ENCODE results near the gene ST6GALNAC6.

Gene ST6GALNAC6

DNA sequence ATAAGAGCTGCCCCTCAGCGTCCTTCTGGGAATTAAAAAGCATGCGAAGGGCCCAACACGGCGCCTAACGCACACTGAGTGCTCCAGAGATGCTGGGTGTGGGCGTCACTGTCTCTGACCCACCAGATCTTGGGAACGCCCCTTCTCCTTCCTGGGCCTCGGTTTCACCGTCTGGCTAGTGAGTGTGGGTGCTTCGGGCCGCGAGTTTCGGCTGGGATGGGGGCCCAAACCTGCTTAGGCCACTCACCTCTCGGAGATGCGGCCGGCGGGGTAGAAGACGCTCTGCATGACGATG is 27.4 kb upstream of the ST6GALNAC6 start:
- Mint-ChIP-seq H3K27me3 (peaks cover 2% of the 10 kb centered on the region), H3K27ac (no peak overlapping the region), H3K4me3 (peak overlapping the region; percentile 74), H3K4me1 (ENCODE audit: low read depth) (peaks cover 20% of the 10 kb centered on the region), H3K36me3 (no peaks in the 10 kb centered on the region), H3K9me3 (ENCODE audit: low read depth) (no peaks in the 10 kb centered on the region)

DNA sequence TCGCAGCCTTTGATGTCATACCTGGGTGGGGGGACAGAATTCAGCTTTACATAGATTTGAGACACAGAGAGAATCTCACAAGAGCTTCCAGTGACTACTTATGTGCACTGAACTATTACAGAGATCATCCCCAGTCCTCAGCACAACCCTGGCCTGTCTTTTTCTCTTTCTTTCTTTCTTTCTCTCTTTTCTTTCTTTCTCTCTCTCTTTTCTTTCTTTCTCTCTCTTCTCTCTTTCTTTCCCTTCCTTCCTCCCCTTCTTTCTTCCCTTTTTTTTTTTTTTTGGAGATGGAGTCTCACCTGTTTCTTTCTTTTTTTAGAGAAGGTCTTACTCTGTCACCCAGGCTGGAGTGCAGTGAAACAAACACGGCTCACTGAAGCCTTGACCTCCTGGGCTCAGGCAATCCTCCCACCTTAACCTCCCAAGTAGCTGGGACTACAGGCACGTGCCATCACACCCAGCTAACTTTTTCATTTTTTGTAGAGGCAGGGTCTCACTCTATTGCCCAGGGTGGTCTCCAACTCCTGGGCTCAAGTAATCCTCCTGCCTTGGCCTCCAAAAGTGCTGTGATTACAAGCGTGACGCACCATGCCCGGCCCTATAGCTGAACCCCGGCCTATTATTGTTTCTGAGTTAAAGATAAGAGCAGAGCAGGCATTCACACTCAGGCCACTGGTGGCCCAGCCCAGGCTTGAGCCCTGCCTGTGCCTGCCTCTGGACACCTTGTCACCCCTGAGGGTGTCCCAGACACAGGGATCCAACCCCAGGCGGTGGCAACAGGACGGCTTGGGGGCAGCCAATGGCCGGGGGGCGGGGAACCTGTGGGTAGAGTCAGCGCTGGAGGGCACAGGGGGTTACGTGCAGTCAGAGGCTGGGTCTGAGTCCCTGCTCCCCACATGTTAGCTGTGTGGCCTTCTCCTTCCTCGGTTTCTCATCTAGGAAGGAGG is 26.8 kb upstream of the ST6GALNAC6 start:
- peak overlapping the region; percentile 59 for H3K4me3 Mint-ChIP-seq
- H3K9me3 Mint-ChIP-seq (ENCODE audit: low read depth), result no peaks in the 10 kb centered on the region
- H3K27me3 Mint-ChIP-seq, result peaks cover 2% of the 10 kb centered on the region

DNA sequence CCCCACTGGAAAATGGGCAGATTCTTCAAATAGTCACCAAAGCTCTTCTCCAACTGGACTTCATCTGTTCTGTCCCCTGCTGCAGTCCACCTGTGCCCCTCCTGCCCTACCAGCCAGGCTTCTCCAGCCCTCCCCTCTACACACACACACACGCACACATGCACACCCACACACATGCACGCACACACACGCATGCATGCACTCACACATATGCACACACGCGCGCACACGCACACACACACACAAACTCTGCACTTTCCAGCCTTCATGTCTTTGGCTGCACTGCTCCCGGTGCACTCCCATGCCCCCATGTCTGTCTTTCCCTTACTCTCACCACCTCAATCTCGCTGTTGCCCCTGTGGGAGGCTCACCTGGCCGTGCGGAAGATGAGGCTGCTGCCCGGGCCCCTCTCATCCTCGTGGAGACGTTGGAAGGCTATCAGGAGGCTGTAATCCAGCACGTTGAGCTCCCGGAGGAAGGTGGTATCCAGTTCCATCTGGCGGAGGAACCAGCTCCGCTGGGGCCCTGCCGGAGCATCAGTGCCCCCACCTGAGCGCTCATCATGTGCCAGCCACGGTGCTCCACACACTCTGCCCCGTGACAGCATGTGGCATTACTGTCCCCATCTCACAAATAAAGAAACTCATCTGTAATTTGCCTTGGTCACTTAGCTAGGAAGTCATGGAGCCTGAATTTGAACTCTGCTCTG is 25.5 kb upstream of the ST6GALNAC6 start:
- Mint-ChIP-seq H3K27me3 (peaks cover 2% of the 10 kb centered on the region), H3K4me3 (peak overlapping the region; percentile 25), H3K4me1 (ENCODE audit: low read depth) (peaks cover 12% of the 10 kb centered on the region), H3K27ac (no peak overlapping the region), H3K36me3 (no peaks in the 10 kb centered on the region), H3K9me3 (ENCODE audit: low read depth) (no peaks in the 10 kb centered on the region)

More for the DNA sequence above, 26.8 kb upstream of the ST6GALNAC6 start:
- H3K36me3 Mint-ChIP-seq, result no peaks in the 10 kb centered on the region
- peaks cover 19% of the 10 kb centered on the region for H3K4me1 Mint-ChIP-seq (ENCODE audit: low read depth)
- H3K27ac Mint-ChIP-seq, result no peak overlapping the region

DNA sequence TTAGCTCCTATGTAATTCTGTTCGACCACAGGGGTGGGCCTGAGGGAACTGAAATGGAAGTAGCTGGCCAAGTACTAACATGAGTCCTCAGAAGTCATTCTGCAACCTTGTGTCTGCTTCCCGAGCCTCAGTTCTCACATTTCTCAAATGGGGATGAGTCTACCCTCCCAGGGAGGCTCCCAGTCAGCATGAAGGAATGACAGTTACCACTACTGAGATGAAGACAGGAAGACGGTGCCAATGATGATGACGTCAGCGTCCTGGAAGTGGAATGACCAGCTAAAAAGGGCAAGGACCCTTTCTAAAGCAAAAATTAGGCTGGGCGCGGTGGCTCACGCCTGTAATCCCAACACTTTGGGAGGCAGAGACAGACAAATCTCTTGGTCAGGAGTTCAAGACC is 24.4 kb upstream of the ST6GALNAC6 start:
- Mint-ChIP-seq H3K27ac (no peak overlapping the region), H3K4me1 (ENCODE audit: low read depth) (peaks cover 19% of the 10 kb centered on the region), H3K36me3 (no peaks in the 10 kb centered on the region), H3K4me3 (no peak overlapping the region), H3K27me3 (peaks cover 2% of the 10 kb centered on the region), H3K9me3 (ENCODE audit: low read depth) (no peaks in the 10 kb centered on the region)

DNA sequence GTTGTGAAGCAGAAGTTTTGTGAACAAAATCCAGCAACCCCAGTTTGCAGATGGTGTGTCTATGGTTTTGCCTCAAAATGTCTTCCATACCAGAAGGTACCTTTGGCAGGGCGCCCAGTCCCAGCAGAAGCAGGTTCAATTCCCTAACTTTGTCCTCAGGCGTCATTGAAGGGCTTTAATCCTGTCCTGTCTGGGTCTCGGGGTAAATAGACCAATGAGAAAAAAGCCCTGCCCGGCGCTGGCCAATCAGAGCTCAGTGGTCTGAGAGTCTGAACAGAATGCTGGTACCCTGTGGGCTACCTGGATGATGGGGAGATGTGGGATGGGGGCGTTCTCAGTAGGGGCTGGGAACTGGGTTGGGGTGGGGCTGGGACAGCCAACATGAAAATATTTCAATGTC is 23.6 kb upstream of the ST6GALNAC6 start:
- peaks cover 2% of the 10 kb centered on the region for H3K27me3 Mint-ChIP-seq
- H3K9me3 Mint-ChIP-seq (ENCODE audit: low read depth), result no peaks in the 10 kb centered on the region
- H3K36me3 Mint-ChIP-seq, result no peaks in the 10 kb centered on the region
- H3K4me3 Mint-ChIP-seq, result no peak overlapping the region
- no peak overlapping the region for H3K27ac Mint-ChIP-seq
- H3K4me1 Mint-ChIP-seq (ENCODE audit: low read depth), result peaks cover 22% of the 10 kb centered on the region

DNA sequence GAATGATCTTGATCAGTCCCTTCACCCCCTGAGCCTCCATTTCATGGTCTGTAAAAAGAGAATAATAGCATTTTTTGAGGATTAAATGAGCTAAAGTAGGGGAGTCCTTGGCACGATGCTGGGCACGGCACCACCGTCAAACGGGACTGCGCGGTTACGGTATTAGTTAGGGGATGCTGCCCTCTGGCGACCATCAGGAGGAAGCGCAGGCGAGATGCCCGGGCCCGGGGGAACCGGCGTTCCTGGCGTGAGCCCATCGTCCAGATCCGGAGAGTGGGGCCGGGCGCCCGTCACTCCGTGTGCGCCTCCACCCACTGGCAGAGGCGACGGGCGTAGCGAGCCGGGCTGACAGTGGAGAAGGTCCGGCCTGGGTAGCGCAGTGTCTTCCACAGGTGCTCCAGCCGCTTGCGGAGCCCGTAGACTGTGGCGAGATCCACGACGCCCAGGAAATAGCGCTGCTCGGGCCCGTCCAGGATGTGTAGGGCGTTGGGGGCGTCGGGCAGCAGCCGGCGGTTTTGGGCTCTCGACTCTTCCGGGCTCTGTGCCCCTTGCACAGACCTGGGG is 22.2 kb upstream of the ST6GALNAC6 start:
- H3K36me3 Mint-ChIP-seq, result no peaks in the 10 kb centered on the region
- H3K4me1 Mint-ChIP-seq (ENCODE audit: low read depth), result peaks cover 31% of the 10 kb centered on the region
- peaks cover 2% of the 10 kb centered on the region for H3K27me3 Mint-ChIP-seq
- no peaks in the 10 kb centered on the region for H3K9me3 Mint-ChIP-seq (ENCODE audit: low read depth)
- no peak overlapping the region for H3K27ac Mint-ChIP-seq
- peak overlapping the region; percentile 20 for H3K4me3 Mint-ChIP-seq

DNA sequence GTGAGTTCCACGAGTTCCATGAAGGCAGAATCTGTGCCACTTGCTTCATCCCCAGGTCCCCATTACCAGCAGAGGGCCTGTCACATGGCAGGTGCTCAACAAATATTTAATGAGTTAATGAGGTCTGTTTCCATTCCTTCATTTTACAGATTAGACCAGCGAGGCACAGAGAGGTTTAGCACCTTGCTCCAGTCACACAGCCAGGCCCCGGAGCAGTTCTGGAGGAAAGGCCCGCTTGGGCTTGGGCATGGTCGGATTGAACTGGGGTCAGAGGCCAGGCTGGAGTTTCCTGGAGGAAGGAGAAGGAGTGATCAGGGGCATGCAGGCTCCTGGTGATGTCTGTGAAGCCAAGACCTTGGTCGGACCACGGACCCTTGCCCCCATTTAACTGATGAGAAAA is 21.4 kb upstream of the ST6GALNAC6 start:
- H3K36me3 Mint-ChIP-seq, result no peaks in the 10 kb centered on the region
- H3K9me3 Mint-ChIP-seq (ENCODE audit: low read depth), result no peaks in the 10 kb centered on the region
- H3K27ac Mint-ChIP-seq, result peak overlapping the region; percentile 50
- H3K27me3 Mint-ChIP-seq, result peaks cover 2% of the 10 kb centered on the region
- H3K4me3 Mint-ChIP-seq, result no peak overlapping the region
- peaks cover 33% of the 10 kb centered on the region for H3K4me1 Mint-ChIP-seq (ENCODE audit: low read depth)

DNA sequence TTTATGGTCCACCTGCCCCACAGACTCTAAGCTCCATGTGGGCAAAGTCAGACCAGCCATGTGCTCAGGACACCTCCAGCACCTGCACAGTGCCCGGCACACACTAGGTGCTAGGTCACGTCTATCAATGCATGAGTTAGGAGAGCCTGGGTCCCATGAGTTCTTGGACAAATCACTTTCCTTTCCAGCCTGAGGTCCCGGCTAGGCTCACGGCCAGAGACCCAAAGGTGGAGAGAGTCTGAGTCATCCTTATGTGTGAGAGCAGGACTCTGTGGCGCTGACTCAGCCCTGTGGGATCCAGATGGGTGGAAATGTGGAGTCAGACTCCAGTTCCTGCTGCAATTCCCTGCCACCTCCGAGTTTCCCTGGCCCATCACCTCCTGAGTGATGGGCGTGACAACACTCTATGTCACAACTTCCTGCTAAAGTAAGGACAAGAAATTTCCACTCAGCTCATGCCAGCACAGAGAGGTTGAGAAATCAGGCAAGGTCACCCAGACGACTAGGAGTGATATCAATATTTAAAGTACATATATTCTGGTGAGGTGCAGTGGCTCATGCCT is 19.9 kb upstream of the ST6GALNAC6 start:
- peak overlapping the region; percentile 50 for H3K27ac Mint-ChIP-seq
- H3K36me3 Mint-ChIP-seq, result no peaks in the 10 kb centered on the region
- H3K9me3 Mint-ChIP-seq (ENCODE audit: low read depth), result no peaks in the 10 kb centered on the region
- H3K4me1 Mint-ChIP-seq (ENCODE audit: low read depth), result peaks cover 42% of the 10 kb centered on the region
- H3K27me3 Mint-ChIP-seq, result no peaks in the 10 kb centered on the region
- peak overlapping the region; percentile 57 for H3K4me3 Mint-ChIP-seq

DNA sequence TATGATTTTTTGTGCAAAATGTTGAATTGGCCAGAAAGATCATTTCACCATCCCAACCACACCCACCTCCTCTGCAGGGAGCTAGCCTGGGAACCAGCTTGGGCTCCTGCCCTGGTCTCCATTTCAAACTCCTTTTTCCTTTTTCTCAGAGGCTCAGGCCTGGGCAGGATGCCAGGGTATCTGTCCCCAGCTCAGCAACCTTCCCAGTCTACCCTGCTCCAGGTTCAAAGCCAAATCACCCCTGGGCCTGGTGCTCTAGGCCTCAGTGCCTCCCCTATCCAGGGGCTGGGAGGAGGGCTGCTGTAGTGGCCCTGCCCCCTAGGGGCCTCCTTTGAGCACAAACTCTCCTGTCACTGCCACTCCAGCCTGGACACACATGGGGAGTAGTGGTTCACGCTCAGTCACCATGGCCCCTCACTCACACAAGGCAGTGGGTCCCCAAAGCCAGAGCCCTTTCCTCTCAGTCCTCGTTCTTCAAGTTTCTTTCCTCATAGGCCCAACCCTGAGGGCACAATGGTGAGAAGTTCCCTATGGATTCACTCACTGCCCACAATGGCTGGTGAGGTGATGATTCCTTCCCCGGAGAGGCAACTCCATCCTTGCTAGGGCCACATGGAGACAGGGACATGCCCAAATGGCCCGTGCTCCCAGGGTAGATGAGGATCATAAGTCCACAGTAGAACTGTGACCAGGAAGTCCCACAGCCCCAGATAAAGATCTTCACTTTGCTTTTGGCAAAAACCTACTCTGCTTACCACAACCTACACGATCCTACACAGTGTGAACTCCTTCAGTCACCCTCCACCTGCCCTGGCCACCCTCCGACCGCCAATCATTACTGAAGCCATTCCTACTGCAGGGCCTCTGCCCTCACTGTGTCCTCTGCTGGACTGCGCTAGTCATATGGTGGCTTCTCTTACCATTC is 19.0 kb upstream of the ST6GALNAC6 start:
- H3K27me3 Mint-ChIP-seq, result no peaks in the 10 kb centered on the region
- peak overlapping the region; percentile 46 for H3K27ac Mint-ChIP-seq
- H3K9me3 Mint-ChIP-seq (ENCODE audit: low read depth), result no peaks in the 10 kb centered on the region
- H3K4me3 Mint-ChIP-seq, result peak overlapping the region; percentile 57
- H3K4me1 Mint-ChIP-seq (ENCODE audit: low read depth), result peaks cover 44% of the 10 kb centered on the region
- H3K36me3 Mint-ChIP-seq, result no peaks in the 10 kb centered on the region

DNA sequence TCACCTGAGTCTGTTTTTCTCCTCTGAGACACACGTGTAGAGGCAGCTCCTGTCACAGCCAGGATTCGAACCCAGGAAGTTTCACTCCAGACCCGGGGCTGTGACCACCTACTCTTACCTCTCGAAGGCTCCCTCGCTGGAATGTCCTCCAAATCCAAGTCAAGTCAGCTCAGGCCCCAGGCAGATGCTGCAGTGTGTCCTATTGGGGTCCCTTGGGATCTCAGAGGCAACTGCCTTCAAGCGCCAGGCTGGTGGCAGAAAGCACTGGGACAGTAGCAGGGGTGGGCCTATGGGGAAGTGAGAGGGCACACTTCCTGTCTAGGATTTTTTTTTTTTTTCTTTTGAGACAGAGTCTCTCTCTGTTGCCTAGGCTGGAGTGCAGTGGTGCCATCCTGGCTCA is 18.2 kb upstream of the ST6GALNAC6 start:
- Mint-ChIP-seq H3K36me3 (no peaks in the 10 kb centered on the region), H3K4me1 (ENCODE audit: low read depth) (peaks cover 49% of the 10 kb centered on the region), H3K9me3 (ENCODE audit: low read depth) (no peaks in the 10 kb centered on the region), H3K27me3 (no peaks in the 10 kb centered on the region), H3K4me3 (peak overlapping the region; percentile 83), H3K27ac (no peak overlapping the region)

DNA sequence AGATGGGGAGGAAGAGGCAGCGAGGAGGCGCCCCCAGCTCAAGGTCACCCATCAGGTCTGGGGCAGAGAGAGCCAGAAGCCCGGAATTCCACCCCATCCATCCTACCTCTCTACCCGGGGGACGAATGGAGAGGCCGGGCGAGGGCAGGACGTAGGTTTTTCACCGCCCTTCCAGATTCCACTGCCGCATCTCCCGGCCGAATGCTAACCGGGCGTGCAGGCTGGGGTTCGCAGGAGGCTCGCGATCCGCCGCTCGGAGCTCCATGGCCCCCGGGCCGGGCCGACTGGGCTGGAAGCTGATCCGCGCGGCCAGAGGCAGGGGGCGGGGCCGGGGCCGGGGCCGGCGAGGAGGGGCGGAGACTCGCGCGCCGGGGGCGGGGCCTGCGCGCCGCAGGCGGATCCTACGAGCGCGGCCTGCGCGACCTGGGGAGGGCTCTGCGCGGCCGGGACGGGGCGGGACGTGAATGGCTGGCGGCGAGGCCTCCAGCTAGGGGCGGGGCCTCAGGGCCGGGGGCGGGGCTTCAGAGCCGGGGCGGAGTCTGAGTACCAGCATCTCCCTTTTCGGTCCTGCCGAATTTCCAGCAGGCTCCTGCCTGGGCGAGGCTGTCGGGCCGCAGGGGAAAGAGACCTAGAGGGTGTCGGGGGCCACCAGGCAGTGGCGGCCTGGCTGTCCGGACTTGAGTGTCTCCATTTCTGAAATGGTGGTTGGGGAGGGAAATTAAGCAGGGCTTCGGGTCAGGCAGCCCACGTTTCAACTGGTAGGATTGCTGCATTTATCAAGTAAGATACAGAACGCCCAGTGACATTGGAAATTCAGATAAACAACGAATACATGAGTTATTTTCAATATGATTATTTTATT is 17.5 kb upstream of the ST6GALNAC6 start, which contains the start of gene ST6GALNAC4:
Gene ST6GALNAC4, minus strand, starts transcription at position 322 of the 862 bp plus-strand sequence. CDS start 622 bp downstream, outside the sequence.
- H3K27me3 Mint-ChIP-seq, result no peaks in the 10 kb centered on the region
- H3K27ac Mint-ChIP-seq, result peak within 1 kb of the TSS; percentile 89
- peak within 1 kb of the TSS; percentile 91 for H3K4me3 Mint-ChIP-seq
- H3K36me3 Mint-ChIP-seq, result no peaks in the 10 kb centered on the region
- H3K9me3 Mint-ChIP-seq (ENCODE audit: low read depth), result no peaks in the 10 kb centered on the region
- peaks cover 49% of the 10 kb centered on the region for H3K4me1 Mint-ChIP-seq (ENCODE audit: low read depth)

DNA sequence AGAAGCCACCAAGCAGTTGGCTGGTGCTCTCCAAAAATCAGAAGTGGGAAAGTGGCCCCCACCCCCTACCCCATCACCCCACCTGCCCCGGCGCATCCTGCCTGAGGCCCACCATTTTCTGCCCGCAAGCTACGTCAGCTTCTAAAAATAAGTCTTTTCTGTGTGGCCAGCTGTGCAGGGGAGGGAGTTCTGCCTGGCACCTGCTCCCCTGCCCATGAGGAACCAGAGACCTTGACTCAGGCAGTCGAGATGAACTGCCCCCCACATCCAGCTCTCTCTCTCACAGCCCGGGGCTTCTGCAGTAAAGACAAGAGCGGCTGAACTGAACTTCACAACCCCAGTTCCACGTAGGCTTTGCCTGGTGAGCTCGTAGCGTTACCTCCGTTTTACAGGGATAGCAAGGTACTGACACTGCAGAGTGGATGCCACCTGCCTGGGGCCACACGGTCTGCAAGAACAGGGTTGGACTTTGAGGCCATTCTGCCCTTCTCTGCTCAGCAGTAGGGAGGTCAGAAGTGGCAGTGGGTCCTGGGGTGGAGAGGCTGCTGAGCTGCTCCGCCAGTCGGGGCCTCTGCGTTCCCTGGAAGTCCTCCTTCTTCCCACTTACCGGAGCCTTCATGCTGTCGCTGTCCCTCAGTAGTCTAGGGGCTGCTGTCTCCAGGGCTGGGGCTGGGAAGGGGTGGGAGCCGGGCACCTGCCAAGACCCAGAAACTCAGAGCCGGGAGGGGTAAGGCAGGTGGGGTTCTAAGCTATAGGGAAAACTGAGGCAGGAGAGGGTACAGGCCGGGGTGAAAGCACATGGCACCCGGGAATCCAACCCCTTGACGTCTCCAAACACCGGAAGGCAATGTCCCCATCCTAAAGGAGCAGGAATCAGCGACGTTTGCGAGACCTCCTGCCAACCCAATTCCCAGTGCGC is 16.7 kb upstream of the ST6GALNAC6 start:
- Mint-ChIP-seq H3K9me3 (ENCODE audit: low read depth) (no peaks in the 10 kb centered on the region), H3K27me3 (no peaks in the 10 kb centered on the region), H3K4me3 (peak overlapping the region; percentile 91), H3K4me1 (ENCODE audit: low read depth) (peaks cover 52% of the 10 kb centered on the region), H3K27ac (peak overlapping the region; percentile 89), H3K36me3 (no peaks in the 10 kb centered on the region)

Measured in activated naive CD8-positive, alpha-beta T cell (primary cell).